ENCODE results near the gene CDY1B.
"Not testable (repeated sequence)": the region's sequence is repeated elsewhere in the genome, so short reads cannot be mapped to it uniquely, and the experiment has no call there.

The CDY1B gene, protein sequence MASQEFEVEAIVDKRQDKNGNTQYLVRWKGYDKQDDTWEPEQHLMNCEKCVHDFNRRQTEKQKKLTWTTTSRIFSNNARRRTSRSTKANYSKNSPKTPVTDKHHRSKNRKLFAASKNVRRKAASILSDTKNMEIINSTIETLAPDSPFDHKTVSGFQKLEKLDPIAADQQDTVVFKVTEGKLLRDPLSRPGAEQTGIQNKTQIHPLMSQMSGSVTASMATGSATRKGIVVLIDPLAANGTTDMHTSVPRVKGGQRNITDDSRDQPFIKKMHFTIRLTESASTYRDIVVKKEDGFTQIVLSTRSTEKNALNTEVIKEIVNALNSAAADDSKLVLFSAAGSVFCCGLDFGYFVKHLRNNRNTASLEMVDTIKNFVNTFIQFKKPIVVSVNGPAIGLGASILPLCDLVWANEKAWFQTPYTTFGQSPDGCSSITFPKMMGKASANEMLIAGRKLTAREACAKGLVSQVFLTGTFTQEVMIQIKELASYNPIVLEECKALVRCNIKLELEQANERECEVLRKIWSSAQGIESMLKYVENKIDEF

DNA sequence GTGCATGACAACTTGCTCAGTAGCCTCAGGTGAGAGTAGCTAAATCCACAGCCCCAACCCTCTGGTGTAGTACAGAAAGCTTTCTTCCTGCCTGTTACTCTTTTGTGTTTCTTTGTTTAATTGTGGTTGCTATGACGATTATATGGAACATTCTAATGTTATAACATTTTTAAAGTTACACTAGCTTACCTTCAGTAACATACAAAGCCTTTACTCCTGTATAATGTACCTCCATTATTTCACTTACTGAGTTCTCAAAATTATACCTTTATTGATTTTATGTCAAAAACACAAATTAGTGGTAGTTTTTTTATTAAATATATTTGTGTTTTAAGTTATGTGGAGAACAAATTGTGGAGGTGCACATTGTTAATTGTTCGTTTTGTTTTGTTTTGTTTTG, at the start of gene CDY1B:
Gene CDY1B, minus strand, starts transcription at position 101 of the 400 bp plus-strand sequence. CDS start 331 bp downstream, outside the sequence.
- not testable (repeated sequence) for DNase-seq

DNA sequence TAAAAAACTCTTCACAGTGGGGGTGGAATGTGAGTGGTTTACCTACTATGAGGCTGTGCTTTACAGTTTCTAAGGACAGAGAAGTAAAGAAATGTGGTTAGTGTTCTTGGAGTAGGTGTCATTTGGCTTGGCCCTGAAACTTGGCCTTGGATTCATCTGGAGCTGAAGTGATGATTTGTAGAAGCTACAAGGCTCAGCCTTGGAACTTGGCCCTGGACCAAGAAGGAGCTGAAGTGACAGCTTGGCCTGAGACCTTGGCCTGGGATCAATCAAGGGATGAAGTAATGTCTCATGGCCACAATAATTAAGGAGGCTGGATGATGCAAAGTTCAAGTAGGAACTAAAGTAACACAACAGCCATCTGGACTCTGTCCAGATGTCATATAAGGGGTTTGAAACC, 1.7 kb upstream of the CDY1B start:
- not testable (repeated sequence) for DNase-seq

DNA sequence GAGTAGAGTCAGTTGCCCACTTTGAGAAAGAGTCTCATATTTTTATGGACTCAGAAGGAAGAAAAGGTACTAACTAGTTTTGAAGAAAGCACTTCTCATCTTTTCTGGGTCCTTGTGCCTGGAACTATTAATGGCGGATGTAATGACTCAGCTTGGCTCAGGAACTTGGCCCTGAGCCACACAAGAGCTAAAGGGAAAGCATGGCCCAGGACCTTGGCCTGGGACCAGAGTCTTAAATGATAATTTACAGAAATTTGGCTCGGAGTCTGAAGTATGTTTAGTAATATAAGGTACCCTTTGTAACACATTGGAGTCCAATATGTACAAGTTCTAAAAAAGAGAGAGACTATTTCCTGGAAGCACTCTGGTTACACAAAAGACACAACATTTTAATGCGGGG, 4.6 kb downstream of the CDY1B start:
- not testable (repeated sequence) for DNase-seq

DNA sequence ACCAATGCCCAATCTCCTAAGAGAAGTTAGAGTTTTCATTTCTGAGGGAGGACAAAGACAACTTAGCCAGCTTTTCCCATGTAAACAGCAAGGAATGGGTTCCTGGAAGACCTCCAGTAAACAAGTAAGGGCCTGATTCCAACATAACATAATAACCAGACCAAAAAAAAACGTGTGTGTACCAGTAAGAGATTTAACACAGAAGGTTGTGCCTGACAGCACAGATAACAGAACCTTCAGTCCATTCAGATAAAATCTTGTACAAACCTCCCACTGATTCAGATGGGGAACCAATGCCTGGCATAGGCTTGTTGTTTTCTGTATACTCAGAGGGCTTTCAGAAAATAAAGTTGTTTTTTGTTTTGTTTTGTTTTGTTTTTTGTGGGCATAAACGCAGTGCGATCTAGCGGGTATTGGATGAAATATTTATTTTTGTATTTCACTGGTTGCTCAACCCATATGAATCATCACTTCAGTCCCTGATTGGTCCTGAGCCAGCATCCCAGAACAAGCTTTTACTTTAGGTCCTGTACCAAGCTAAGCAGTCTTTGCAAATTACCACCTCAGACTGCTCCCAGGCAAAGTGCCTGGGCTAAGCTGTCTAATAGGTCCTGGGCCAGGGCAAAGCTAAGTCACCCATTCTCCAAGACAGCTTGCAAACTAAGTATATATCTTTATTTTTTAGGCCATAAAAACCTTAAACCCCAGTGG, 8.7 kb downstream of the CDY1B start:
- DNase-seq = not testable (repeated sequence)

DNA sequence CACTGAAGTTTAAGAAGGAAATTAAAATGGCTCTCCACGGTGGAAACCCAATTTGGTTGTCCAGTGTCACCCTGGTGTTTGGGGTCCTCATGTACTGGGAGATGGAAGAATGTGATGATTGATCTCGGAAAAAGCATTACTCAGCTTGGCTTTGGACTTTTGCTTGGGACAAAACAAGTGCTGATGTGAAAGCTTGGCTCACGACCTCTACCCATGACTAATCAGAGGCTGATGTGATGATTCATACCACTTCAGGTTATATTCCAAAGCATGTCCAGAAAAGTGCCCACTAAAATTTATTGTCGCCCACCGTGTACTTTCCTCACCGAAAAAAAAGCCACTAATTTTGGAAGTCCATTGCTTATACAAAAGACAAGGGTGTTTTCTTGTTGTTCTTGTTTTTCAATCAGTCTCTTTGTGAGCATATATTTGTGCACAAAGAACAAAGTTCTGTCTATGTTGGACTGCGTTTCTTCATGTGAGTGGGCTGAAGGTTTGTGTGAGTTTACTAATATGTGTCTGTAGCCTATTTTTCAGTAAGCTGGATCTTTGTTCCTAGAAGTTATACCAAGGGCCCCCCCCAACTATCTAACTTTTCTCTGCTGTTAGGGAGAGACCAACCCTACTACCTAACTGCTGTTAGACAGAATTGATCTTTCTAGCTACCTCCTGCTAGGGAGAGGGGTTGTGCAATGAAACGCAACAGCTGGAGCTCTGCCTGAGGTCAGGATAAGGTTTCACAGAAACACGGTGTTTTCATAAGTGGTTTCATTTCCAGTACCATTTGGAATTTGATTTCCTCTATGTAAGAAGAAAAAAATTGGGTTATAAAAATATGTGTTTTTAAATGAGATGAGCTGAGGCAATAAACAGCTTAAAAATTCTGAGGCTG, 21.4 kb downstream of the CDY1B start:
- DNase-seq = not testable (repeated sequence)

Data from stimulated activated CD4-positive, alpha-beta T cell treated with anti-CD3 and anti-CD28 coated beads, Interleukin-12 subunit alpha, Interleukin-12 subunit beta, amount 100 ng/mL, for 4 hours (primary cell).